ENCODE measurements around the gene SERPINA12.
A peak's percentile ranks its signal among the peaks of the same experiment; 100 is the strongest.

The SERPINA12 gene

GRCh38 chr14:94540031-94540794, 30.9 kb upstream of the SERPINA12 start:
- H3K4me3 ChIP-seq (ENCODE audit: low read depth, low read length) = no peak overlapping the region
- DNase-seq (ENCODE audit: low read depth, low spot score) = no peak
- TF ChIP-seq, protein P1, sequence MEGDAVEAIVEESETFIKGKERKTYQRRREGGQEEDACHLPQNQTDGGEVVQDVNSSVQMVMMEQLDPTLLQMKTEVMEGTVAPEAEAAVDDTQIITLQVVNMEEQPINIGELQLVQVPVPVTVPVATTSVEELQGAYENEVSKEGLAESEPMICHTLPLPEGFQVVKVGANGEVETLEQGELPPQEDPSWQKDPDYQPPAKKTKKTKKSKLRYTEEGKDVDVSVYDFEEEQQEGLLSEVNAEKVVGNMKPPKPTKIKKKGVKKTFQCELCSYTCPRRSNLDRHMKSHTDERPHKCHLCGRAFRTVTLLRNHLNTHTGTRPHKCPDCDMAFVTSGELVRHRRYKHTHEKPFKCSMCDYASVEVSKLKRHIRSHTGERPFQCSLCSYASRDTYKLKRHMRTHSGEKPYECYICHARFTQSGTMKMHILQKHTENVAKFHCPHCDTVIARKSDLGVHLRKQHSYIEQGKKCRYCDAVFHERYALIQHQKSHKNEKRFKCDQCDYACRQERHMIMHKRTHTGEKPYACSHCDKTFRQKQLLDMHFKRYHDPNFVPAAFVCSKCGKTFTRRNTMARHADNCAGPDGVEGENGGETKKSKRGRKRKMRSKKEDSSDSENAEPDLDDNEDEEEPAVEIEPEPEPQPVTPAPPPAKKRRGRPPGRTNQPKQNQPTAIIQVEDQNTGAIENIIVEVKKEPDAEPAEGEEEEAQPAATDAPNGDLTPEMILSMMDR (IDR thresholded peaks at IDR 0.05; ENCODE audit: insufficient read depth, low read length, missing control alignments) = peak; percentile 2
- POLR2A ChIA-PET = interaction anchor here (0.6 to 1.1 kb wide), 2 partner anchors 62 to 100 kb away, joined by 3 to 4 read pairs; no protein-coding TSS in a partner anchor
- CTCF ChIA-PET = interaction anchor here (0.8 to 11.6 kb wide), 7 partner anchors 11 to 892 kb away, joined by 3 to 111 read pairs (median 4); no protein-coding TSS in a partner anchor

DNA sequence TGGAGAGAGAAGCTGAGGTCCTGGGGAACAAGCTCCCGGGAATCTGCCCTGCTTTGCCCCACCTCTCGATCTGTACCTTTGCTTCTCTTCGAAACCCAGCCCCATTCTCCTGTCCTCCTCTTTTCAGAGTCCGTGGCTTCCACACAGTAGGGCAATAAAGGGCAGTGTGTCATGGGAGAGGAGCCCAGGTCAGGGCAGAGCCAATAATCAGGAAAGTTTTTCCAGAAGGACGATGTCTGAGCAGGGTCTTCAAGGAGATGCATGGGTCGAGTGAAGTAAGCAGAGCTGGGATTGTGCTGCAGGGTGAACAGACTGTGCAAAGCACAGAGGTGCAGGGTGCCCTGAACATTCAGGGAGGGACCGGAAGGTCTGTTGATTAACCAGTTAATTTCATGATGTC, 29.9 kb upstream of the SERPINA12 start:
- H3K4me3 ChIP-seq (ENCODE audit: low read depth, low read length) = no peak overlapping the region
- ChIA-PET CTCF (interaction anchor here (0.9 to 11.6 kb wide), 4 partner anchors 12 to 117 kb away, joined by 3 to 111 read pairs (median 14); no protein-coding TSS in a partner anchor), POLR2A (no interaction called here)
- TF ChIP-seq, protein P1 (IDR thresholded peaks at IDR 0.05; ENCODE audit: insufficient read depth, low read length, missing control alignments) = no peak
- DNase-seq (ENCODE audit: low read depth, low spot score) = no peak

DNA sequence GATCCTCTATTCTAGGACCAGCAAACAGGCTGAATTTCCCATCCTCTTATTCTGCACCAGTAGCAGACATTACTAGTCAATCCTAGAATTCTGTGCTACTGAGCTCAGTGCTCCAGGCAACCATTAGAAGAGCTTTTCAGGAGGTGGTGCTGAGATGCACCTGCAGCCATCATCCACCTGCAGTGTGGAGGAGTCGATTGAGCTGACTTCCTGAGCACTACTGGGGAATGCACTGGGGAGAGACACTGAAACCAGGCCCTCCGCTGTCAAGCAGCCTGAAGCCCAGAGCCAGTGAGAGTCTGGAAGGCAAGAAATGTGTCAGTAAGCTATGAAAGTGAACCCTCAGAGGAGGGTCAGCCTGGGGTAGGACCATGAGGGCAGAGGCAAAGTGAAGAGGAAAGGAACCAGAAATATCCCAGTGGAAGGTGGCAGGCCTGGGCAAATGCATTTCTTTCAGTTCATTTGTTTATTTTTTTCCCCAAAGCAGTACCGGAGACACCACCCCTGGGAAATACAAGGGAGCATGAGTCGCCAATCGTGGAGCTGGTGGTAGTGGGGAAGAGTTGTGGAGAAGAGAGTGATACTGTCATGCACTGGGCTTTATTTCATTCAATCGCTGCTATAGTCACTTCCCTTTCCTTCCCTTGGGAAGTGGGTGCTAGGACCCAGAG, 28.9 kb upstream of the SERPINA12 start:
- TF ChIP-seq, protein P1 (IDR thresholded peaks at IDR 0.05; ENCODE audit: insufficient read depth, low read length, missing control alignments) = no peak
- DNase-seq (ENCODE audit: low read depth, low spot score) = no peak
- POLR2A ChIA-PET = no interaction called here
- no peak overlapping the region for H3K4me3 ChIP-seq (ENCODE audit: low read depth, low read length)
- CTCF ChIA-PET = interaction anchor here (0.6 to 11.6 kb wide), 5 partner anchors 13 to 1861 kb away, joined by 3 to 111 read pairs (median 10); no protein-coding TSS in a partner anchor

GRCh38 chr14:94536836-94537235, 27.6 kb upstream of the SERPINA12 start:
- TF ChIP-seq, protein P1 (IDR thresholded peaks at IDR 0.05; ENCODE audit: insufficient read depth, low read length, missing control alignments) = no peak
- H3K4me3 ChIP-seq (ENCODE audit: low read depth, low read length) = no peak overlapping the region
- CTCF ChIA-PET = interaction anchor here (1.6 to 11.6 kb wide), 2 partner anchors 15 to 404 kb away, joined by 4 to 111 read pairs; no protein-coding TSS in a partner anchor
- POLR2A ChIA-PET = no interaction called here
- DNase-seq (ENCODE audit: low read depth, low spot score) = no peak

- ChIA-PET POLR2A (no interaction called here), CTCF (interaction anchor here (11.6 kb wide), 1 partner anchor 16 kb away, joined by 111 read pairs; no protein-coding TSS in a partner anchor)
- no peak overlapping the region for H3K4me3 ChIP-seq (ENCODE audit: low read depth, low read length)
- no peak for DNase-seq (ENCODE audit: low read depth, low spot score)
- TF ChIP-seq, protein P1 (IDR thresholded peaks at IDR 0.05; ENCODE audit: insufficient read depth, low read length, missing control alignments) = no peak
These were observed 26.2 kb upstream of the SERPINA12 start for GRCh38 chr14:94535506-94535905.

GRCh38 chr14:94532447-94532846, 23.2 kb upstream of the SERPINA12 start:
- ChIA-PET POLR2A (no interaction called here), CTCF (interaction anchor here (0.7 to 11.6 kb wide), 5 partner anchors 16 to 110 kb away, joined by 3 to 111 read pairs (median 5); no protein-coding TSS in a partner anchor)
- no peak overlapping the region for H3K4me3 ChIP-seq (ENCODE audit: low read depth, low read length)
- TF ChIP-seq, protein P1 (IDR thresholded peaks at IDR 0.05; ENCODE audit: insufficient read depth, low read length, missing control alignments) = no peak
- DNase-seq (ENCODE audit: low read depth, low spot score) = no peak

Data from AG04449 (cell line).